SK-N-SH (cell line): Measurements from ENCODE around the gene SMCHD1. TPM values are rescaled to one million over a fixed set of nuclear protein-coding genes. Genes with fewer than 3 reads are reported as not detected.

Experiments
- CTCF ChIA-PET: fragments of 300-600, 350-600 bp; formaldehyde crosslinking; extraction: SDS; loops from one replicate; lab custom pipeline; 2021; lab: Yijun Ruan, JAX
- POLR2A ChIA-PET: fragments of 350-600 bp; sonication (Branson Sonifier 250); formaldehyde crosslinking; extraction: SDS; loops from one replicate; lab custom pipeline; 2020; ENCODE audit warnings: antibody characterized with exemption, inconsistent platforms; lab: Yijun Ruan, JAX
- DNase-seq: peaks from one replicate; pipeline ENCODE4 v3.0.0; 2012
- H2AFZ ChIP-seq: fragments of 200-600 bp; sonication (generic); 2 replicates; pipeline ENCODE4 v1.8.1; 2016; ENCODE audit warnings: antibody characterized with exemption, mild to moderate bottlenecking, low read depth
- H3F3A ChIP-seq: fragments of 200-600 bp; sonication (generic); replicated peaks from 2 replicates; pipeline ENCODE3; 2016; ENCODE audit warnings: antibody characterized with exemption, mild to moderate bottlenecking; ENCODE audit not compliant: insufficient read depth
- H3K27ac ChIP-seq, 2 experiments: fragments of 200-500 bp in 1 of 2; fragments of 200-600 bp in 1 of 2; sonication (Bioruptor generic) in 1 of 2; sonication (generic), shearing (Covaris generic) in 1 of 2; 2 replicates each; pipeline versions ENCODE4 v1.5.1 to v1.6.1; 2014 to 2016; ENCODE audit warnings: low read depth in 2 of 2, inconsistent platforms in 1 of 2, low read length in 1 of 2, mild to moderate bottlenecking in 1 of 2, mixed read lengths in 1 of 2
- H3K27me3 ChIP-seq: fragments of 200-600 bp; sonication (generic), shearing (Covaris generic); 2 replicates; pipeline ENCODE4 v1.6.1; 2016; ENCODE audit warnings: mixed run types; ENCODE audit not compliant: insufficient read depth
- H3K36me3 ChIP-seq, 2 experiments: fragments of 200-500 bp in 1 of 2; fragments of 200-600 bp in 1 of 2; sonication (Bioruptor generic) in 1 of 2; sonication (generic) in 1 of 2; replicated peaks in 1 of 2; 2 replicates each; pipeline versions ENCODE3 to v1.5.1; 2014 to 2016; ENCODE audit warnings: low read length in 1 of 2, mild to moderate bottlenecking in 1 of 2; ENCODE audit not compliant: insufficient read depth in 2 of 2, control insufficient read depth in 1 of 2
- H3K4me1 ChIP-seq, 2 experiments: fragments of 200-500 bp in 1 of 2; fragments of 200-600 bp in 1 of 2; sonication (Bioruptor generic) in 1 of 2; sonication (generic), shearing (Covaris generic) in 1 of 2; 2 replicates each; pipeline versions ENCODE4 v1.5.1 to v1.6.1; 2014 to 2016; ENCODE audit warnings: low read depth in 1 of 2, low read length in 1 of 2, mixed run types in 1 of 2; ENCODE audit not compliant: insufficient read depth in 2 of 2, control insufficient read depth in 1 of 2
- H3K4me2 ChIP-seq: fragments of 200-600 bp; sonication (generic), shearing (Covaris generic); 2 replicates; pipeline ENCODE4 v1.6.1; 2017; ENCODE audit warnings: mixed run types
- H3K4me3 ChIP-seq, 2 experiments: fragments of 200-500 bp in 1 of 2; fragments of 200-600 bp in 1 of 2; sonication (Bioruptor generic) in 1 of 2; sonication (generic), shearing (Covaris generic) in 1 of 2; 2 replicates each; pipeline versions ENCODE4 v1.5.1 to v1.8.1; 2014 to 2016; ENCODE audit warnings: low read depth in 2 of 2, inconsistent platforms in 1 of 2, low read length in 1 of 2, mild to moderate bottlenecking in 1 of 2, mixed read lengths in 1 of 2, moderate library complexity in 1 of 2
- H3K79me2 ChIP-seq: fragments of 200-600 bp; sonication (generic); 2 replicates; pipeline ENCODE4 v1.8.1; 2017; ENCODE audit warnings: mild to moderate bottlenecking; ENCODE audit not compliant: insufficient read depth
- H3K9ac ChIP-seq: fragments of 200-600 bp; sonication (generic); 2 replicates; pipeline ENCODE4 v1.6.1; 2017; ENCODE audit warnings: mixed run types
- H3K9me2 ChIP-seq: fragments of 200-600 bp; sonication (generic); 2 replicates; pipeline ENCODE4 v1.6.1; 2017; ENCODE audit warnings: mixed run types
- H3K9me3 ChIP-seq: fragments of 200-600 bp; sonication (generic); 2 replicates; pipeline ENCODE4 v1.6.1; 2017; ENCODE audit warnings: mixed run types, mild to moderate bottlenecking, moderate library complexity
- H4K20me1 ChIP-seq: fragments of 200-600 bp; sonication (generic); 2 replicates; pipeline ENCODE4 v1.6.1; 2017; ENCODE audit warnings: mild to moderate bottlenecking, mixed run types; ENCODE audit not compliant: insufficient read depth
- CHD2 ChIP-seq: fragments of 150-350 bp; IDR thresholded peaks from 2 replicates; pipeline ENCODE4 v1.6.1; 2018; ENCODE audit warnings: low read length; ENCODE audit not compliant: partially characterized antibody
- ELF1 ChIP-seq: IDR thresholded peaks from 2 replicates; pipeline ENCODE4 v1.4.0; 2012
- EP300 ChIP-seq, 2 experiments: IDR thresholded peaks; 2 replicates each; pipeline versions ENCODE4 v1.4.0 to v1.6.1; 2012; ENCODE audit warnings: borderline replicate concordance in 1 of 2, low read depth in 1 of 2, low read length in 1 of 2
- EZH2phosphoT487 ChIP-seq: fragments of 200-600 bp; sonication (generic); IDR thresholded peaks from 2 replicates; pipeline ENCODE4 v1.6.1; 2017; ENCODE audit warnings: low read depth, mixed run types, mild to moderate bottlenecking, antibody characterized with exemption, moderate library complexity, borderline replicate concordance
- FOXJ3 ChIP-seq: sonication (generic); formaldehyde crosslinking; IDR thresholded peaks from 2 replicates; pipeline ENCODE4 v1.5.1; 2020; ENCODE audit warnings: mild to moderate bottlenecking, missing genetic modification reagents
- GABPA ChIP-seq: IDR thresholded peaks from 2 replicates; pipeline ENCODE4 v1.4.0; 2012; ENCODE audit warnings: low read depth, mild to moderate bottlenecking
- IRF3 ChIP-seq: fragments of 150-350 bp; IDR thresholded peaks from 2 replicates; pipeline ENCODE4 v1.6.1; 2016; ENCODE audit warnings: mild to moderate bottlenecking, low read depth, low read length
- JUND ChIP-seq: IDR thresholded peaks from 2 replicates; pipeline ENCODE4 v1.4.0; 2012
- MEF2A ChIP-seq: IDR thresholded peaks from 2 replicates; pipeline ENCODE4 v1.4.0; 2012; ENCODE audit warnings: low read depth, borderline replicate concordance
- MXI1 ChIP-seq: IDR thresholded peaks from 2 replicates; pipeline ENCODE4 v1.6.1; 2012; ENCODE audit warnings: mild to moderate bottlenecking, low read depth, low read length, improper control_type of control experiment
- NFIC ChIP-seq: IDR thresholded peaks from 2 replicates; pipeline ENCODE4 v1.4.0; 2012; ENCODE audit warnings: borderline replicate concordance
- NRF1 ChIP-seq: IDR thresholded peaks from 2 replicates; pipeline ENCODE4 v1.6.1; 2012; ENCODE audit warnings: low read depth, mild to moderate bottlenecking, low read length
- PBX3 ChIP-seq: IDR thresholded peaks from 2 replicates; pipeline ENCODE4; 2012
- POLR2AphosphoS5 ChIP-seq: IDR thresholded peaks from 2 replicates; pipeline ENCODE4 v1.6.1; 2012; ENCODE audit warnings: low read depth, low read length
- RCOR1 ChIP-seq: fragments of 150-350 bp; IDR thresholded peaks from 2 replicates; pipeline ENCODE4 v1.6.1; 2017; ENCODE audit warnings: antibody characterized with exemption, low read length
- RFX5 ChIP-seq: IDR thresholded peaks from 2 replicates; pipeline ENCODE4 v1.6.1; 2012; ENCODE audit warnings: mild to moderate bottlenecking, improper control_type of control experiment, low read length
- TAF1 ChIP-seq: IDR thresholded peaks from 2 replicates; pipeline ENCODE4 v1.6.1; 2012; ENCODE audit warnings: low read depth, mild to moderate bottlenecking, low read length, moderate library complexity, borderline replicate concordance
- TCF12 ChIP-seq: IDR thresholded peaks from 2 replicates; pipeline ENCODE4 v1.4.0; 2012
- TEAD4 ChIP-seq: IDR thresholded peaks from 2 replicates; pipeline ENCODE4 v1.4.0; 2012; ENCODE audit warnings: mild to moderate bottlenecking, borderline replicate concordance; ENCODE audit not compliant: insufficient read depth
- USF2 ChIP-seq: fragments of 150-350 bp; IDR thresholded peaks from 2 replicates; pipeline ENCODE4 v1.6.1; 2017; ENCODE audit warnings: antibody characterized with exemption, low read length, low read depth, borderline replicate concordance
- ZBTB33 ChIP-seq: IDR thresholded peaks from 2 replicates; pipeline ENCODE4 v1.4.0; 2012; ENCODE audit warnings: low read depth, borderline replicate concordance
- WGBS: methylation state at CpG from one replicate; pipeline ENCODE4 v1.1.6; 2017; ENCODE audit warnings: low lambda C conversion rate; 5-methylcytosine and 5-hydroxymethylcytosine counted together
- polyA plus RNA-seq, 3 experiments: library from polyadenylated mRNA; depleted of rRNA; stranded (reverse); fragments of >200 nt; gene quantifications; 2 replicates each; pipeline ENCODE4 v1.2.3, GENCODE V29; 2012

Gene SMCHD1
- polyA plus RNA-seq, 1 of the 3 experiments (the other 2 are of a cell fraction): 8.9 TPM

GRCh38 chr18:2824865-2825264 lies 169.3 kb downstream of the SMCHD1 start:
- H2AFZ ChIP-seq: no peak overlapping the region
- H3K4me2 ChIP-seq: no peak overlapping the region
- no peaks in the 10 kb centered on the region; the same call in 1 of the 2 replicates for H3K27me3 ChIP-seq
- no peak overlapping the region for H3K27ac ChIP-seq
- H3K4me3 ChIP-seq: no peak overlapping the region
- WGBS: 75% methylated on average over 5 of the region's 5 CpGs
- no peak for TF ChIP-seq POLR2AphosphoS5
- TF ChIP-seq EZH2phosphoT487: no peak
- TF ChIP-seq ZBTB33: no peak
- TF ChIP-seq CHD2: no peak
- TF ChIP-seq ELF1: no peak
- no peak for TF ChIP-seq IRF3
- TF ChIP-seq USF2: no peak
- no peak for TF ChIP-seq PBX3
- TF ChIP-seq MXI1: no peak
- no peaks in the 10 kb centered on the region for H3K9me2 ChIP-seq
- no peaks in the 10 kb centered on the region for H3K4me1 ChIP-seq
- no peaks in the 10 kb centered on the region for H3K9me3 ChIP-seq
- H3K9ac ChIP-seq: no peak overlapping the region
- H4K20me1 ChIP-seq: no peaks in the 10 kb centered on the region
- ChIA-PET CTCF (no interaction called here), POLR2A (no interaction called here)
- H3F3A ChIP-seq: no peaks in the 10 kb centered on the region
- no peaks in the 10 kb centered on the region for H3K36me3 ChIP-seq
- no peak for DNase-seq
- no peaks in the 10 kb centered on the region for H3K79me2 ChIP-seq

GRCh38 chr18:2825613-2826175 lies 170.2 kb downstream of the SMCHD1 start:
- no peaks in the 10 kb centered on the region; the same call in 1 of the 2 replicates for H3K27me3 ChIP-seq
- H3K36me3 ChIP-seq: no peaks in the 10 kb centered on the region
- H2AFZ ChIP-seq: no peak overlapping the region
- H4K20me1 ChIP-seq: no peaks in the 10 kb centered on the region
- WGBS: 47% methylated on average over 3 of the region's 3 CpGs
- H3K9me2 ChIP-seq: no peaks in the 10 kb centered on the region
- no peaks in the 10 kb centered on the region for H3K79me2 ChIP-seq
- no peaks in the 10 kb centered on the region for H3K9me3 ChIP-seq
- H3K4me3 ChIP-seq: no peak overlapping the region
- ChIA-PET CTCF (no interaction called here), POLR2A (no interaction called here)
- no peaks in the 10 kb centered on the region for H3K4me1 ChIP-seq
- H3F3A ChIP-seq: no peaks in the 10 kb centered on the region
- no peak overlapping the region for H3K27ac ChIP-seq
- no peak for DNase-seq
- no peak overlapping the region for H3K4me2 ChIP-seq
- H3K9ac ChIP-seq: no peak overlapping the region
- TF ChIP-seq NFIC: no peak
- no peak for TF ChIP-seq FOXJ3 (CRISPR knock-in tag)
- TF ChIP-seq USF2: no peak
- TF ChIP-seq GABPA: no peak
- no peak for TF ChIP-seq JUND
- TF ChIP-seq RCOR1: no peak
- no peak for TF ChIP-seq POLR2AphosphoS5
- no peak for TF ChIP-seq NRF1
- TF ChIP-seq MEF2A: no peak
- TF ChIP-seq RFX5: no peak
- no peak for TF ChIP-seq TAF1
- TF ChIP-seq IRF3: no peak
- no peak for TF ChIP-seq TCF12
- no peak for TF ChIP-seq CHD2
- no peak for TF ChIP-seq EZH2phosphoT487
- TF ChIP-seq TEAD4: no peak
- no peak for TF ChIP-seq EP300 (IDR thresholded peaks at IDR 0.05; ENCODE audit: borderline replicate concordance in 1 of 2, low read depth in 1 of 2, low read length in 1 of 2)
